Bronchial epithelial cell (primary cell): ENCODE results near the gene TRIM3. TPM values are rescaled to one million over a fixed set of nuclear protein-coding genes. Genes with fewer than 3 reads are reported as not detected.

Source experiments
- DNase-seq: peaks from one replicate; pipeline ENCODE4 v3.0.0-alpha.2; 2010; ENCODE audit warnings: low read depth
- FAIRE-seq: peaks from 2 replicates; lab custom pipeline; 2011; peaks lifted over from hg19 to GRCh38; lab: Jason Lieb, UNC
- H3K27me3 ChIP-seq: 2 replicates; pipeline ENCODE4 v1.5.1; 2011; ENCODE audit warnings: low read length; ENCODE audit not compliant: control insufficient read depth, insufficient read depth
- H3K36me3 ChIP-seq: 2 replicates; pipeline ENCODE4 v1.5.1; 2011; ENCODE audit warnings: low read length; ENCODE audit not compliant: control insufficient read depth, insufficient read depth
- H3K4me3 ChIP-seq: 2 replicates; pipeline ENCODE4 v1.5.1; 2011; ENCODE audit warnings: mild to moderate bottlenecking, low read depth, low read length, control low read depth
- CTCF ChIP-seq: IDR thresholded peaks from 2 replicates; pipeline ENCODE4 v1.5.1; 2011; ENCODE audit warnings: mild to moderate bottlenecking, moderate library complexity, low read length, control low read depth, inconsistent platforms; ENCODE audit not compliant: insufficient read depth, severe bottlenecking
- total RNA-seq: library from RNA; depleted of rRNA; stranded (reverse); fragments of >200 nt; gene quantifications from 2 replicates; pipeline ENCODE4 v1.2.1, GENCODE V29; 2014

Gene TRIM3
- total RNA-seq, 1 donor from 2014 or later, result 7.6 TPM

GRCh38 chr11:6476571-6476970, 2.8 kb upstream of the TRIM3 start:
- FAIRE-seq (no peak), DNase-seq (no peak)
- Histone ChIP-seq H3K27me3 (no peaks in the 10 kb centered on the region), H3K4me3 (no peak overlapping the region), H3K36me3 (peaks cover 19% of the 10 kb centered on the region)
- no peak for TF ChIP-seq CTCF

GRCh38 chr11:6475936-6476335, 2.2 kb upstream of the TRIM3 start:
- H3K27me3 ChIP-seq, result no peaks in the 10 kb centered on the region
- DNase-seq, result no peak
- peaks cover 19% of the 10 kb centered on the region for H3K36me3 ChIP-seq
- H3K4me3 ChIP-seq, result no peak overlapping the region
- TF ChIP-seq CTCF, result no peak
- FAIRE-seq, result no peak

- H3K27me3 ChIP-seq, result no peaks in the 10 kb centered on the region
- DNase-seq (no peak), FAIRE-seq (no peak)
- H3K36me3 ChIP-seq, result peaks cover 19% of the 10 kb centered on the region
- no peak overlapping the region for H3K4me3 ChIP-seq
- no peak for TF ChIP-seq CTCF
These were observed 1.2 kb upstream of the TRIM3 start for GRCh38 chr11:6474806-6475500.

GRCh38 chr11:6474413-6474792, 662 bp upstream of the TRIM3 start:
- no peak for TF ChIP-seq CTCF
- DNase-seq (no peak), FAIRE-seq (no peak)
- Histone ChIP-seq H3K36me3 (peaks cover 19% of the 10 kb centered on the region), H3K27me3 (no peaks in the 10 kb centered on the region), H3K4me3 (peak overlapping the region; percentile 48)

- H3K4me3 ChIP-seq, result peak overlapping the region; percentile 64
- peaks cover 8% of the 10 kb centered on the region for H3K36me3 ChIP-seq
- DNase-seq (no peak), FAIRE-seq (no peak)
- TF ChIP-seq CTCF, result no peak
- H3K27me3 ChIP-seq, result no peaks in the 10 kb centered on the region
These were observed 807 bp downstream of the TRIM3 start for GRCh38 chr11:6472934-6473333.

- FAIRE-seq, result no peak
- TF ChIP-seq CTCF, result no peak
These were observed 4.1 kb downstream of the TRIM3 start for GRCh38 chr11:6469599-6469998.

More at GRCh38 chr11:6469599-6469998, 4.1 kb downstream of the TRIM3 start:
- no peaks in the 10 kb centered on the region for H3K27me3 ChIP-seq
- DNase-seq, result no peak
- no peak overlapping the region for H3K4me3 ChIP-seq
- peaks cover 2% of the 10 kb centered on the region for H3K36me3 ChIP-seq
